HG03342 (cell line): ENCODE results near the gene MRC1.

Source experiments
- ATAC-seq: cut with Tn5 transposase; IDR thresholded peaks from one replicate; pipeline ENCODE4 v1.9.1; 2021; ENCODE audit warnings: mild to moderate bottlenecking, moderate library complexity; ENCODE audit not compliant: unreplicated experiment

MRC1 gene

GRCh38 chr10:17808971-17809841 lies at the start of gene MRC1:
MRC1 (plus strand) TSS chr10:17809348; CDS start chr10:17809466, 118 bp downstream.
- no peak for ATAC-seq

DNA sequence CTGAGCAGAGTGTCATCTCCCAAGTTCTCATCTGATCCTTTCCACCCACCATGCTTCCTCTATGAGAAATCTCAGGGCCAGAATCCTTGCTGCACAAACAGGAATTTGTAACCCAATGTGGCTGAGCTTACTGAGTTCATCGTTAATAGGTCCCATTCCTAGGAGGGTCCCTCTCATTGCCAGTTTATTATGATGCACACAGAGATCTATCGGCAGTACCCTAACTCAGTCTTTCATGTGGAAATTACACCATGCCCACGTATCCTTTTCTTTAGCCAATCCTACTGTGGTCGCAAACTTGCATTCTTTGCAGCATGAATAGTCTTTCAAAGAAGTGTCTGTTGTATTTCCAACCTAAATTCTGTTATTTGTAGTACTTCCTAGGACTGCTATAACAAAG lies 45.0 kb upstream of the MRC1 start:
- no peak for ATAC-seq

- ATAC-seq, result no peak
Observed at GRCh38 chr10:17765602-17766001, 43.5 kb upstream of the MRC1 start.

GRCh38 chr10:17766731-17767130 lies 42.4 kb upstream of the MRC1 start:
- ATAC-seq, result no peak

DNA sequence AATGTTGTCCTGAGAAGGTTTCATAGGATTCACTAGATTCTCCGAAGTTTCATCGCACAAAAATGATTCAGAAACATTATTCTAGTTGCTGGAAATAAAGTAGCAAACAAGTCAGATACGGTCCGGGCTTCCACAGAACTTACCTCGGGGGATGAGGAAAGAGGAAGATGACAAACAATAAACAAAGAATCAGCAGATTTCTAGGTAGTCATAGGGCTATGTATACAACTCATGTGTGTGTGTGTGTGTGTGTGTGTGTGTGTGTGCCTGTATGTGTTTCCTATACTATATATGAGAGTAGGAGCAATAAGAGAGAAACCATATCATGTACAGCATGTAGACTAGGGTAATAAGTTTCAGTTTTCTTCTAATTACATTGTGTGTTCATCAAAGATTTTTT lies 40.7 kb upstream of the MRC1 start:
- no peak for ATAC-seq

GRCh38 chr10:17768957-17769356 lies 40.2 kb upstream of the MRC1 start:
- ATAC-seq, result no peak

DNA sequence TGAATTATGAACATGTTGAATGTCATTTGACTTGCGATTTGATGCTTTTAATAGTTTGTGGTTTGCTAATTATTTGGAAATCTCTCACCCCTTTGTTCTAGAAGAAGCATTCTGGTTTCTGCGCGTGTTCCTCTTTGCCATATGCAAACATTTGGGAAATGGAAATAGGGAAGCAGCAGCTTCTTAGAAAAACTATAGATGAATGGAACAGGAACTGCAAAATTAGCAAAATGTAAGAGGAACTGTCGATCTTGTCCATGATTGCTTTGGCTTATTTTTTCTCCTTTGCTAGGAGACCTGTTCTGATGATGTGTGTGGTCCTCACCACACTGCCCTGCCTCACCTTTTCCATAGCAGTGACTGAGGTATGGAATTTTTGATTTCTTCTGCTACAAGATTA lies 38.1 kb upstream of the MRC1 start:
- ATAC-seq, result no peak

GRCh38 chr10:17779784-17780183 lies 29.4 kb upstream of the MRC1 start:
- ATAC-seq, result no peak

- no peak for ATAC-seq
Observed at GRCh38 chr10:17780727-17781126, 28.4 kb upstream of the MRC1 start.

- ATAC-seq, result no peak
Observed at GRCh38 chr10:17781856-17782255, 27.3 kb upstream of the MRC1 start.

DNA sequence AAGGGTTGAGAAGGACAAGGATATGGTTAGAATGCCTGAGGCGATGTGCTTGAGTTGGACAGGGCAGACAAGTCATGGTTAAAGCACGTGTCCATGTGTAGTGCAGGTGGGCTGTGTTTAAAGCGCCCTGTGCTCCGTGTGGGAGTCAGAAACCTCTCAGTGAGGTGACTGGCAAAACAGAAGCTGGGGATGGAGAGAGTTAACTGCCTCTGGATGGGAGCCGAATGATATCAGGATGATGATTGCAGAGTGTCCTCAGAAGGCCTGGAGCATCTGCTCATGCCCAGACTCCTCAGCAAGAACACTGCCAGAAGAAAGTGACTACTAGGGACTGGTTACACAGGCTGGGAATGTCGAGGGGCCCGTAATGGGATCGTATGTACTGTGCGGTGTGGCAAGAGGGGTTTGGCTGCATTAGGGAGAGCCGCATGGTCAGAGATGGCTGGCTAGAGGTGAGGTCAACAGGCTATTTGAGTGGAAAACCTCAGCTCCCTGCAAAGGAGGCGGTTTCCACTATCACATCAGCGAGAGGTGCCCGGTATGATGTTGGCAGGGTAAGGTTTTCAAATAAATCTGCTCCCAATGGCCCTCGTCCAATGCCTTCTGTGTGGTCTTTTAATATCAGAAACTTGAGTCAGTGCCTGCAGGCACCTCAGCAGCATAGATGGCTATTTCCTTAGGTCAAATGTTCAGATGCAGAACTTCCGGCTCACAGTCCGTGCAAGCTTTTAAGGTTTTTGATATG lies 26.1 kb upstream of the MRC1 start:
- ATAC-seq, result no peak

GRCh38 chr10:17783751-17784150 lies 25.4 kb upstream of the MRC1 start:
- ATAC-seq, result no peak

DNA sequence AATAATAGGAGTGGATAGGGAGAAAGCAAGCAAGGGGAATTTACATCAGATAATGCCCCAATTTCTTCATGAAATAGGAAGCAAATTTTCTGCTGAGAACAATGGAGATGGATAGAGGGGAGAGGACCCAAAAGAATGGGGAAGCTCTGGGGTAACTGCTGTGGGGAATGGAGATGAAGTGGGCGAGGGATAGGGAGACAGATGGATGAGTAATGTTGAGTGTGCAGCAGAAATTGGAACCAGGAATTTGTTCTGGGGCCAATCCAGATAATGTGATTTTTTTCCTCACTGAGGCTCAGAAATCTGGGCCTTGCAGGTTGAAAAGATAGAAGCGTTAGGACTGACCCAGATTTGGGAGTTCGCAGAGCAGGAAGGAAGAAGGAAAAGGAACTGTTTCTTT lies 24.5 kb upstream of the MRC1 start:
- no peak for ATAC-seq

DNA sequence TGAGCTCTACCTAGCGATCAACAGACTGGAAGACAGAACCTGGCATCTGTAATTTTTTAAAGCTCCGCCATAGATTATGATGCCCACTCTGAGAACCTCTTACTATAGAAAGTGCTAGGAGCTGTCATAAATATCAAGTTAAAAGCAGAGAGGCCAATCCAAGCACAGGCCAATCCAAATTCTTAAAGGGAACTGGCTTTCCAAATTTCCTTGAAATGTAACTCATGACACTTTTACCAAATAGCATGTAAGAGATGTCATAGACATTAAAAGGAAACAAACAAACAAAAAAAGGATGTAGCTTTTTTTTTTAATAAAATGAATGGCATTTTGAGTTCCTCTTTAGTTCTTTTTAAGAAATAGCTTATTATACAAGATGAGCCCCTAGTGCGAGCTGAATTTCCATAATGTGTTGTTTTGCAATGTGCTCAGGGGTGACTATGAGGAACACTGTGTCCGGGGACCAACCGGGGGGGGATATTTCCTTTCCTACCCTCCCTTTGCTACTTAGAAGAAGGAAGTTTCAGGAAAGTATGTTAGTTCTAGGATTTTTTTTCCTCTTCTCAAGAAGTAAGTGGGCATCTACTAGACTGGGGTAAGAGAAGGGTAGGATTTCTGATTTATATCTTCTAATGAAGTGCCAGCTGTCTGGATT lies 23.7 kb upstream of the MRC1 start:
- no peak for ATAC-seq

GRCh38 chr10:17787087-17787961 lies 21.8 kb upstream of the MRC1 start:
- ATAC-seq, result no peak

DNA sequence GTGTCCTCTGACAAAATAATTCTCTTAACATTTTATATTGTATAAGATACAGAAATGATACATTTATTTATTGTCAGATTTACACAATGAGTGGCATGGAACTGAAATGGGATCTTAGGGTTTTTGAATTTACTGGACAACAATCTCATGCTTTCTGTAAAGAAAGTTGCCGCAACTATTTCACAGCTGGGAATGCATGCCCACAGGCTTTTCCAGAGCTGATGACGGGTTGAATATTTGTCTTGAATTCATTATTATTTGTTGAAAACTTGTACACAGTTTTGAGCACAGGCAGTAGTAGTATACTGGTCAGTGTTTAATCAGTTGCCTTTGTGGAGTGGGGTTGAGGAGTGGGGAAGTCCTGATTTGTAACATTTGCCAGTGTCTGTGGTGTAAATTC lies 20.5 kb upstream of the MRC1 start:
- no peak for ATAC-seq

DNA sequence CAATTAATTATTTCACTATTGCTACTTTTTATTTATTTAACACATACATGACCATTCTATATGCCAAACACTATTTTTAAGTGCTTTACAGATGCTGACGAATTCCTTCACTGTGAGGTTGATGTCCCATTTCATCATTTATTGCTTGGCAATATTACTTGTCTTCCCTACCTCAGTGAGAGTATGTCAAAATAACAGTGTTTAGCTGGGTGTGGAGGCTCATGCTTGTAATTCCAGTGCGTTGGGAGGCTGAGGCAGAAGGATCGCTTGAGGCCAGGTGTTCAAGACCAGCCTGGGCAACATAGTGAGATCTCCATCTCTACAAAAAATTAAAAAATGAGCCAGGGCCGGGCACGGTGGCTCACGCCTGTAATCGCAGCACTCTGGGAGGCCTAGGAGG lies 19.8 kb upstream of the MRC1 start:
- no peak for ATAC-seq

DNA sequence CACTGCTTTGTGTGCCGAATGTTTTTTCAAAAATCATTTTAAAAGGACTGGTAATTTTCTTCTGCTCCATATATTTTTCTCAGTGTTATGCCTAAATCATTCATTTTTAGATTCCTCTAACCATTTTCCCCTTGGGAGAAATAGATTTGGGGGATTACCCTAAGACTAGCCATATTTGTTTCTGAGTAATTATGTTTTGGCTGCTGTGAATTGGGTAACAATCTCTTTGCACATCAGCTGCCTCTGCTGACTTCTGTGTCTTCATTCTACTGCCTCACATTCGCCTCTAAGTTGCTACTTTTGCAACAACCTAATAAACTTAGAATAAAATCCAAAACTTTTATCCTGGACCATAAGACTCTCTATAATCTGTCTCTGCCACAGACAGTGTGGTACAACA lies 18.5 kb upstream of the MRC1 start:
- ATAC-seq, result no peak

DNA sequence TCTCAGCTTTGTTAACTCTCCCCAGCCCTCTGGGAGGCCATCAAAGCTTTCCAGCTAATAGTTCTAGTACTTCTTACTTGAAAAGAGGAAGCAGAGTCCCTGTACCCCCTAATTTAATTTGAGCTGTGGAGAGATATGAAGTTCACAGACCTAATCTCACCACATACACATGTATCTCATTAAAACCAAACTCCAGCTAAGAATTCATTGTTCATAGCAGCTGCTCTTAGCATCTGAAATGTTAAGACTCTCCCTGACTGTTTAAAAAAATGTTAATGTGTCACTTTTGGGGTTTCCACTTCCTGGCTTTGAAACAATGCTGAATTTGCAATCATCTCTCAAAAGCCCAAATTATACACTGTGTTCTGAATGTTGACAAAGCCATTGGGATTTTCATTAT lies 16.2 kb upstream of the MRC1 start:
- ATAC-seq, result no peak

DNA sequence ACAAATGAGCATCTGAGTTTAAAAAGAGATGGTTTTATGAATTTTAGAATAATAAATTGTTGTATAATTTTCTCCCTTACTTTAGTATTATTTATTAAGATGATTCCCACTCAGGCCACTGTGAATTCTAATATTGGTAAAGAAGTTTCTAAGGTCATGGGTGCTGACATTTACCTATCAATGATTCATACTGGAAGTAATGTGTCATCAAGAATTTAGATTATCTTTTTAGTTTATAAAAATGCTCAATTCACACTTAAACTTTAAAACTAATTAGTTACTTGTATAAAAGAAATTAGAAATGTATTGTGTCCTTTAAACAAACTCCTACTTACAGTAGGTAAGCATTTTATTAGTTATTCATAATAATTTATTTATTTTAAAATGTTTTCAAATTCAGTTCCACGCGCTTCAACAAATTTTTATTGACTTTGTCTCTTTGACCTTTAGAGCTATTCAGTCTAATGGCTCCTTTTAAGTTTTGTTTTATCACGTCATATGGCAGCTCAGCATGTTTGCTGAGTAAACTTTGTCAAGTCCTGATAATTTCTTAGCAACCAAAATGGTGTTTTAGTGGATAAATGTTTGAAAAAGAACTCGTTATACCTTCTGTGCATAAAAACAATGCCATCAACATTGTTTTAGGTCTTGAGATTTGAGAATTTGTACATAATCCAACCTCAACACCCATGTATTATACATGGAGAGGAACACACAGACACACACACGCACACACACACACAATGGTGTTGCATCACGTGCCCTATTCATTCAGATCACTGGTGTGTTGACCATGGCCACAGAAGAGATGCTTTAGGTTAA lies 15.1 kb upstream of the MRC1 start:
- ATAC-seq, result no peak
